MM.1S (cell line): ENCODE measurements around the gene SPINK2.

Experiments used
- DNase-seq: peaks from one replicate; pipeline ENCODE4 v3.0.0-alpha.2; 2015
- H2AFZ ChIP-seq: fragments of 300-600 bp; sonication (generic); 2 replicates; pipeline ENCODE4 v1.6.0; 2016; ENCODE audit warnings: antibody characterized with exemption, low read length
- H3F3A ChIP-seq: fragments of 300-600 bp; sonication (generic); 2 replicates; pipeline ENCODE4 v1.6.1; 2016; ENCODE audit warnings: mild to moderate bottlenecking, antibody characterized with exemption, low read length, moderate library complexity, mixed read lengths; ENCODE audit not compliant: insufficient read depth
- H3K27ac ChIP-seq: fragments of 300-600 bp; sonication (generic); 2 replicates; pipeline ENCODE4 v1.5.1; 2016; ENCODE audit warnings: mild to moderate bottlenecking, low read length
- H3K27me3 ChIP-seq: fragments of 300-600 bp; sonication (generic); replicated peaks from 2 replicates; pipeline ENCODE4 v1.6.0; 2016; ENCODE audit warnings: low read length; ENCODE audit not compliant: insufficient read depth
- H3K36me3 ChIP-seq: fragments of 300-600 bp; sonication (generic); replicated peaks from 2 replicates; pipeline ENCODE4 v1.6.1; 2016; ENCODE audit warnings: mild to moderate bottlenecking, low read length, mixed read lengths; ENCODE audit not compliant: insufficient read depth
- H3K4me1 ChIP-seq: fragments of 300-600 bp; sonication (generic); 2 replicates; pipeline ENCODE4 v1.6.1; 2016; ENCODE audit warnings: low read length, mixed read lengths
- H3K4me2 ChIP-seq: fragments of 300-600 bp; sonication (generic); 2 replicates; pipeline ENCODE4 v1.6.0; 2016; ENCODE audit warnings: low read depth, low read length
- H3K4me3 ChIP-seq: fragments of 300-600 bp; sonication (generic); 2 replicates; pipeline ENCODE4 v1.5.1; 2016; ENCODE audit warnings: low read length, mixed read lengths
- H3K79me2 ChIP-seq: fragments of 300-600 bp; sonication (generic); 2 replicates; pipeline ENCODE4 v1.6.1; 2016; ENCODE audit warnings: mixed run types, low read length, mixed read lengths
- H3K9ac ChIP-seq: fragments of 300-600 bp; sonication (generic); 2 replicates; pipeline ENCODE4 v1.6.1; 2016; ENCODE audit warnings: low read length, mixed read lengths
- H3K9me2 ChIP-seq: fragments of 300-600 bp; sonication (generic); replicated peaks from 2 replicates; pipeline ENCODE4 v1.6.1; 2016; ENCODE audit warnings: mild to moderate bottlenecking, low read length, mixed read lengths; ENCODE audit not compliant: insufficient read depth
- H3K9me3 ChIP-seq: fragments of 300-600 bp; sonication (generic); replicated peaks from 2 replicates; pipeline ENCODE4 v1.6.1; 2016; ENCODE audit warnings: mild to moderate bottlenecking, low read length, mixed read lengths; ENCODE audit not compliant: insufficient read depth
- H4K20me1 ChIP-seq: fragments of 300-600 bp; sonication (generic); 2 replicates; pipeline ENCODE4 v1.6.1; 2016; ENCODE audit warnings: mild to moderate bottlenecking, low read length, moderate library complexity, mixed read lengths; ENCODE audit not compliant: insufficient read depth
- EZH2 ChIP-seq: fragments of 300-600 bp; sonication (generic); optimal IDR thresholded peaks from 2 replicates; pipeline ENCODE3; 2017; ENCODE audit warnings: low read depth, mild to moderate bottlenecking, antibody characterized with exemption, low read length, mixed read lengths
- EZH2phosphoT487 ChIP-seq: fragments of 300-600 bp; sonication (generic); IDR thresholded peaks from 2 replicates; pipeline ENCODE4 v1.6.1; 2018; ENCODE audit warnings: antibody characterized with exemption, low read length
- TF ChIP-seq, protein P1 (sequence below): fragments of 300-600 bp; sonication (generic); IDR thresholded peaks from 2 replicates; pipeline ENCODE4 v1.5.1; 2016; ENCODE audit warnings: antibody characterized with exemption, low read length, mixed read lengths

Gene SPINK2

DNA sequence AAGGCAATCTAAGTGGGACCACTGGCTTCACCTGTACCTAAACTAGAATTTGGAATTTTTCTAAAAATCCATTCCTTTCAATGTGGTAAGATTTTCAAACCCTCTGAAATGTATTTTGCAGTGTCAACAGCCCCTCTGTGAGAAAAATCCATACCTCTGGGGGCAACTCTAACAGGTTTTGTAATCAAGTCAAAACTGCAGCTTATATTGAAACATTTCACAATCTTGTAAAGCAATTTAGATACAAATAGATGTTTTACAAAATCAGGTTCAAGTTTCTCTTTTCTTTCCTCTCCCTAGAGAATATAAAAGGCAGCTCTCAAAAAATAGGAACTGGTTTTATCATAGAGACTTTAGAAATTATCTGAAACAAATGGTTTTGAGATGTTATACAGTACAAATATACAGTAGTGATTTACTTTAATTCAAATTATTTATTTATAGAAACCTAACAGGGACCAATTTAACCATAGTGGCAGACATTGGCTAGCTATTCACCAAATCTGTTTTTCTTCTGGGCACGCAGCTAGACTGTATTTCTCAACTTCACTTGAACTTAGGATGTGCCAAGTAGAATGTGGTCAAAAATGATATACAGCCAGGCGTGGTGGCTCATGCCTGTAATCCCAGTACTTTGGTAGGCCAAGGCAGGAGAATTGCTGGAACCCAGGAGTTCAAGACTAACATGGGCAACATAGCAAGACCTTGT lies 36.3 kb upstream of the SPINK2 start:
- no peaks in the 10 kb centered on the region for H3F3A ChIP-seq
- no peaks in the 10 kb centered on the region for H3K9me2 ChIP-seq
- H3K79me2 ChIP-seq: no peaks in the 10 kb centered on the region
- H3K36me3 ChIP-seq: no peaks in the 10 kb centered on the region
- no peaks in the 10 kb centered on the region for H4K20me1 ChIP-seq
- TF ChIP-seq, protein P1, sequence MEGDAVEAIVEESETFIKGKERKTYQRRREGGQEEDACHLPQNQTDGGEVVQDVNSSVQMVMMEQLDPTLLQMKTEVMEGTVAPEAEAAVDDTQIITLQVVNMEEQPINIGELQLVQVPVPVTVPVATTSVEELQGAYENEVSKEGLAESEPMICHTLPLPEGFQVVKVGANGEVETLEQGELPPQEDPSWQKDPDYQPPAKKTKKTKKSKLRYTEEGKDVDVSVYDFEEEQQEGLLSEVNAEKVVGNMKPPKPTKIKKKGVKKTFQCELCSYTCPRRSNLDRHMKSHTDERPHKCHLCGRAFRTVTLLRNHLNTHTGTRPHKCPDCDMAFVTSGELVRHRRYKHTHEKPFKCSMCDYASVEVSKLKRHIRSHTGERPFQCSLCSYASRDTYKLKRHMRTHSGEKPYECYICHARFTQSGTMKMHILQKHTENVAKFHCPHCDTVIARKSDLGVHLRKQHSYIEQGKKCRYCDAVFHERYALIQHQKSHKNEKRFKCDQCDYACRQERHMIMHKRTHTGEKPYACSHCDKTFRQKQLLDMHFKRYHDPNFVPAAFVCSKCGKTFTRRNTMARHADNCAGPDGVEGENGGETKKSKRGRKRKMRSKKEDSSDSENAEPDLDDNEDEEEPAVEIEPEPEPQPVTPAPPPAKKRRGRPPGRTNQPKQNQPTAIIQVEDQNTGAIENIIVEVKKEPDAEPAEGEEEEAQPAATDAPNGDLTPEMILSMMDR: no peak
- TF ChIP-seq EZH2phosphoT487 (no peak), EZH2 (no peak)
- H3K4me2 ChIP-seq: no peak overlapping the region
- no peak for DNase-seq
- no peak overlapping the region for H2AFZ ChIP-seq
- H3K27me3 ChIP-seq: no peaks in the 10 kb centered on the region
- H3K9ac ChIP-seq: no peak overlapping the region
- no peak overlapping the region for H3K4me3 ChIP-seq
- H3K9me3 ChIP-seq: no peaks in the 10 kb centered on the region
- no peaks in the 10 kb centered on the region for H3K4me1 ChIP-seq
- H3K27ac ChIP-seq: no peak overlapping the region

DNA sequence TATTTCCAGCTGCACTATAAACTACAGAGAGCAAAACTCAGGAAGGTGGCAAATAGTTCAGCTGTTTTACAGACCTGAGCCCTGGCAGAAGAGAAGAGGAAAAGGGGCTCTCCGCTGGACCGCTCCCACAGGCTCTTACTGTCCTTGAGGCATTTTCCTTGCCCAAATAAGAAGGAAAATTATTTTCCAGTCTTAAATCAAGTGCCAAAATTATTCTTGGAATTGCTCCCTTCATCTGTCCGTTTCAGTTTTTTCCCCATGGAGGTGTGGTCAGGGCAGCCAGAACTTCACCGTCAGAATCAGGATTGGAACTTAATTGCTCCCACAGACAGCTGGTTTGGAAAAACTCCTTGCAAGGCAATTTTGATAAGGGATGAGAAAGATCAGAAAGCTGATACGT lies 35.2 kb upstream of the SPINK2 start:
- Histone ChIP-seq H3K27ac (no peak overlapping the region), H3F3A (no peaks in the 10 kb centered on the region), H3K4me2 (no peak overlapping the region), H3K79me2 (no peaks in the 10 kb centered on the region), H3K9ac (no peak overlapping the region), H2AFZ (no peak overlapping the region), H3K9me3 (no peaks in the 10 kb centered on the region), H3K4me3 (no peak overlapping the region), H3K4me1 (no peaks in the 10 kb centered on the region), H4K20me1 (no peaks in the 10 kb centered on the region), H3K27me3 (no peaks in the 10 kb centered on the region), H3K9me2 (no peaks in the 10 kb centered on the region), H3K36me3 (no peaks in the 10 kb centered on the region)
- TF ChIP-seq, protein P1: no peak
- TF ChIP-seq EZH2phosphoT487 (no peak), EZH2 (no peak)
- no peak for DNase-seq

DNA sequence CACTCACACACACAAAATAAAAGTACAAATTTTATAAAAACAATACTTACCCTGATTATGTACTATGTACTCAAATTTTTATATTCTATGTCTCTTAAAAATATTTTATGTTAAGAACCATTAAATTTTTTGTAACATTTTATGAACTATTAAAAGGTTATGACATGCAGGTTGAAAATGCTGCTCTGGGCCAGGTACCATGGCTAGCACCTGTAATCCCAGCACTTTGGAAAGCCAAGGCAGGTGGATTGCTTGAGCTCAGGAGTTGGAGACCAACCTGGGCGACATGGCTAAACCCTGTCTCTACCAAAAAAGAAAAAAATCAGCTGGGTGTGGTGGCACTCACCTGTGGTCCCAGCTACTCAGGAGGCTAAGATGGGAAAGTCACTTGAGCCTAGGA lies 29.4 kb upstream of the SPINK2 start:
- TF ChIP-seq EZH2 (no peak), EZH2phosphoT487 (no peak)
- TF ChIP-seq, protein P1: no peak
- no peak for DNase-seq
- H3K27me3 ChIP-seq: no peaks in the 10 kb centered on the region
- no peak overlapping the region for H3K9ac ChIP-seq
- no peaks in the 10 kb centered on the region for H3K4me1 ChIP-seq
- no peak overlapping the region for H2AFZ ChIP-seq
- H4K20me1 ChIP-seq: no peaks in the 10 kb centered on the region
- H3K9me3 ChIP-seq: no peaks in the 10 kb centered on the region
- no peaks in the 10 kb centered on the region for H3F3A ChIP-seq
- no peak overlapping the region for H3K4me2 ChIP-seq
- H3K4me3 ChIP-seq: no peak overlapping the region
- no peaks in the 10 kb centered on the region for H3K36me3 ChIP-seq
- no peaks in the 10 kb centered on the region for H3K9me2 ChIP-seq
- H3K79me2 ChIP-seq: no peaks in the 10 kb centered on the region
- H3K27ac ChIP-seq: no peak overlapping the region
